B cell (primary cell): ENCODE measurements around the gene PTPN14. TPM values are rescaled to one million over a fixed set of nuclear protein-coding genes. Genes with fewer than 3 reads are reported as not detected.

Source experiments
- ATAC-seq: fragments of 200-7000 bp; cut with Tn5 transposase; one replicate; pipeline ENCODE4 v1.10.0; 2021; ENCODE audit warnings: low read depth, mild to moderate bottlenecking, moderate number of reproducible peaks, moderate library complexity
- CTCF ChIA-PET: fragments of 350-600 bp; sonication (Branson Sonifier 250); formaldehyde crosslinking; loops from one replicate; lab custom pipeline; 2021; ENCODE audit warnings: antibody characterized with exemption, inconsistent platforms; lab: Charles Lee
- POLR2A ChIA-PET: fragments of 350-600 bp; sonication (Branson Sonifier 250); formaldehyde crosslinking; loops from one replicate; lab custom pipeline; 2021; ENCODE audit warnings: antibody characterized with exemption; lab: Charles Lee
- DNase-seq: peaks from one replicate; pipeline ENCODE4 v3.0.0; 2013
- H2AFZ ChIP-seq: 2 replicates; pipeline ENCODE4 v1.6.1; 2012; ENCODE audit warnings: mild to moderate bottlenecking, low read depth, low read length; ENCODE audit not compliant: insufficient read depth, poor library complexity, severe bottlenecking
- H3K27ac ChIP-seq, 2 donors: 1 replicate in 1 of 2; 2 replicates in 1 of 2; pipeline ENCODE4 v1.5.1; 2012 to 2013; ENCODE audit warnings: low read length in 2 of 2, mild to moderate bottlenecking in 2 of 2, moderate library complexity in 1 of 2
- H3K27me3 ChIP-seq, 4 experiments: fragments of 200-600 bp in 1 of 4; sonication (generic) in 1 of 4; replicated peaks in 1 of 4; 1 replicate in 2 of 4; 2 replicates in 2 of 4; pipeline versions ENCODE4 v1.6.1 to v1.7.0; 2013 to 2016; ENCODE audit warnings: low read length in 3 of 4, mild to moderate bottlenecking in 2 of 4, mixed read lengths in 1 of 4, moderate library complexity in 1 of 4; ENCODE audit not compliant: insufficient read depth in 4 of 4, control insufficient read depth in 3 of 4; ENCODE audit errors: control extremely low read depth in 1 of 4
- H3K36me3 ChIP-seq, 2 experiments: replicated peaks in 1 of 2; 1 replicate in 1 of 2; 2 replicates in 1 of 2; pipeline versions ENCODE4 v1.6.1 to v1.7.1; 2013; ENCODE audit warnings: low read length in 1 of 2; ENCODE audit not compliant: insufficient read depth in 2 of 2, control insufficient read depth in 1 of 2; ENCODE audit errors: control extremely low read depth in 1 of 2, extremely low read depth in 1 of 2
- H3K4me1 ChIP-seq, 2 donors: fragments of 200-600 bp in 1 of 2; sonication (generic) in 1 of 2; 1 replicate in 1 of 2; 2 replicates in 1 of 2; pipeline versions ENCODE4 v1.5.1 to v1.6.1; 2013 to 2017; ENCODE audit warnings: low read length in 2 of 2; ENCODE audit not compliant: control insufficient read depth in 2 of 2, insufficient read depth in 2 of 2
- H3K4me2 ChIP-seq: replicated peaks from 2 replicates; pipeline ENCODE3; 2012; ENCODE audit warnings: mild to moderate bottlenecking, low read depth, low read length; ENCODE audit not compliant: poor library complexity, severe bottlenecking
- H3K4me3 ChIP-seq, 5 experiments: fragments of 200-600 bp in 1 of 5; sonication (generic) in 1 of 5; 1 replicate in 3 of 5; 2 replicates in 2 of 5; pipeline versions ENCODE4 v1.5.1 to v1.7.0; 2011 to 2016; ENCODE audit warnings: low read length in 4 of 5, mild to moderate bottlenecking in 4 of 5, low read depth in 2 of 5, control low read depth in 1 of 5, moderate library complexity in 1 of 5; ENCODE audit not compliant: insufficient read depth in 1 of 5; ENCODE audit errors: control extremely low read depth in 1 of 5, extremely low read depth in 1 of 5
- H3K79me2 ChIP-seq: fragments of 200-600 bp; sonication (generic); one replicate; pipeline ENCODE4 v1.6.0; 2016; ENCODE audit warnings: low read length; ENCODE audit not compliant: control insufficient read depth, insufficient read depth
- H3K9ac ChIP-seq: fragments of 200-600 bp; sonication (generic); 2 replicates; pipeline ENCODE4 v1.6.1; 2017; ENCODE audit warnings: mild to moderate bottlenecking, low read length, moderate library complexity
- H3K9me3 ChIP-seq, 3 donors: one replicate each; pipeline versions ENCODE4 v1.6.1 to v1.7.1; 2013; ENCODE audit warnings: low read length in 2 of 3; ENCODE audit not compliant: control insufficient read depth in 2 of 3, insufficient read depth in 1 of 3; ENCODE audit errors: control extremely low read depth in 1 of 3
- H4K20me1 ChIP-seq: 2 replicates; pipeline ENCODE4 v1.6.0; 2012; ENCODE audit warnings: mild to moderate bottlenecking, low read length; ENCODE audit not compliant: insufficient read depth, control insufficient read depth, poor library complexity, severe bottlenecking
- H3K27ac Mint-ChIP-seq: one replicate; pipeline ENCODE4 v1.8.0; 2021; ENCODE audit warnings: mixed read lengths
- H3K27me3 Mint-ChIP-seq: one replicate; pipeline ENCODE4 v1.8.0; 2021; ENCODE audit warnings: mixed read lengths
- H3K4me1 Mint-ChIP-seq: one replicate; pipeline ENCODE4 v1.8.0; 2021; ENCODE audit warnings: mixed read lengths
- H3K4me3 Mint-ChIP-seq: one replicate; pipeline ENCODE4 v1.8.0; 2021; ENCODE audit warnings: mixed read lengths
- H3K9me3 Mint-ChIP-seq: one replicate; pipeline ENCODE4 v1.8.0; 2022; ENCODE audit warnings: mixed read lengths; ENCODE audit not compliant: insufficient read depth
- EZH2 ChIP-seq: IDR thresholded peaks from 2 replicates; pipeline ENCODE4 v1.6.1; 2012; ENCODE audit warnings: borderline replicate concordance, low read depth, mild to moderate bottlenecking, moderate library complexity, low read length; ENCODE audit not compliant: insufficient read depth, poor library complexity, severe bottlenecking
- WGBS: methylation state at CpG from one replicate; pipeline ENCODE4 v1.1.5; 2013; ENCODE audit warnings: missing lambda C conversion rate; ENCODE audit not compliant: insufficient coverage; 5-methylcytosine and 5-hydroxymethylcytosine counted together
- intact Hi-C: fragments of 100-400 bp; cut with micrococcal nuclease; formaldehyde crosslinking; loops from one replicate; pipeline ENCODE4 v1.10.0; 2022
- polyA plus RNA-seq: library from polyadenylated mRNA; depleted of rRNA; stranded (reverse); fragments of >200 nt; gene quantifications from 2 replicates; pipeline ENCODE4 v1.2.3, GENCODE V29; 2012
- total RNA-seq, 2 donors: library from RNA; stranded (reverse); fragments of 120-200 nt in 1 of 2; gene quantifications; 1 replicate in 1 of 2; 2 replicates in 1 of 2; pipeline versions ENCODE4 v1.2.3 to v1.2.4, GENCODE V29; 2013 to 2022
- TF ChIP-seq, protein P1 (sequence below): fragments of 200-600 bp; IDR thresholded peaks from one replicate; pipeline ENCODE4 v1.8.0; 2022; ENCODE audit warnings: antibody characterized with exemption, mild to moderate bottlenecking

PTPN14 gene
- total and polyA plus RNA-seq, 2 donors (not counting 1 experiment from before 2014, with no cell fraction given): under 0.01 TPM; not detected in 1

DNA sequence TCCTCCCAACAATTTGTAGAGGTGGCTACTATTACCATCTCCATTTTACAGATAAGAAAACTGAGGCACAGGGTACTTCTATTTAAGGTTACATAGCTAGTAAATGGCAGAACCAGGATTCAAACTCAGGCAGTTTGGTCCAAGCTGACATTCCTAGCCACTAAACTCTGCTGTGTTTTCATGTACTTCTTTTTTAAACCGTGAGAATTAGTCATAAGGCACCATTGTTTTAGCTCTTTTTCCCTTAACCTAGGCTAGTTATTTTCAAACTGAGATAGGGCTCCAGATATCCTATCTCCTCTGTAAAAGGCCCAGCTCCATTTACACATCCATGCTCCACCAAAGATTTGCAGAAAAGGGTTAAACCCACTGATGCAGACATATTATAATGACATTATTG, 92.9 kb downstream of the PTPN14 start:
- ATAC-seq (no peak), DNase-seq (no peak)
- Mint-ChIP-seq H3K27me3 (peaks cover 4% of the 10 kb centered on the region), H3K9me3 (no peaks in the 10 kb centered on the region), H3K27ac (no peak overlapping the region), H3K4me3 (no peak overlapping the region), H3K4me1 (no peaks in the 10 kb centered on the region)
- ChIA-PET CTCF (no interaction called here), POLR2A (no interaction called here)
- H2AFZ ChIP-seq: no peak overlapping the region
- H3K4me1 ChIP-seq: no peaks in the 10 kb centered on the region
- H3K27me3 ChIP-seq: no peaks in the 10 kb centered on the region
- intact Hi-C loops: no loop called here
- no peaks in the 10 kb centered on the region for H3K9me3 ChIP-seq
- H3K4me2 ChIP-seq: no peak overlapping the region
- H3K36me3 ChIP-seq: no peaks in the 10 kb centered on the region
- H3K4me3 ChIP-seq: no peak overlapping the region
- TF ChIP-seq EZH2: no peak
- TF ChIP-seq, protein P1, sequence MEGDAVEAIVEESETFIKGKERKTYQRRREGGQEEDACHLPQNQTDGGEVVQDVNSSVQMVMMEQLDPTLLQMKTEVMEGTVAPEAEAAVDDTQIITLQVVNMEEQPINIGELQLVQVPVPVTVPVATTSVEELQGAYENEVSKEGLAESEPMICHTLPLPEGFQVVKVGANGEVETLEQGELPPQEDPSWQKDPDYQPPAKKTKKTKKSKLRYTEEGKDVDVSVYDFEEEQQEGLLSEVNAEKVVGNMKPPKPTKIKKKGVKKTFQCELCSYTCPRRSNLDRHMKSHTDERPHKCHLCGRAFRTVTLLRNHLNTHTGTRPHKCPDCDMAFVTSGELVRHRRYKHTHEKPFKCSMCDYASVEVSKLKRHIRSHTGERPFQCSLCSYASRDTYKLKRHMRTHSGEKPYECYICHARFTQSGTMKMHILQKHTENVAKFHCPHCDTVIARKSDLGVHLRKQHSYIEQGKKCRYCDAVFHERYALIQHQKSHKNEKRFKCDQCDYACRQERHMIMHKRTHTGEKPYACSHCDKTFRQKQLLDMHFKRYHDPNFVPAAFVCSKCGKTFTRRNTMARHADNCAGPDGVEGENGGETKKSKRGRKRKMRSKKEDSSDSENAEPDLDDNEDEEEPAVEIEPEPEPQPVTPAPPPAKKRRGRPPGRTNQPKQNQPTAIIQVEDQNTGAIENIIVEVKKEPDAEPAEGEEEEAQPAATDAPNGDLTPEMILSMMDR: no peak
- H3K27ac ChIP-seq: no peak overlapping the region
- no peaks in the 10 kb centered on the region for H4K20me1 ChIP-seq
- WGBS: 75% methylated on average over 1 of the region's 1 CpG
- H3K9ac ChIP-seq: no peak overlapping the region
- H3K79me2 ChIP-seq: no peaks in the 10 kb centered on the region

DNA sequence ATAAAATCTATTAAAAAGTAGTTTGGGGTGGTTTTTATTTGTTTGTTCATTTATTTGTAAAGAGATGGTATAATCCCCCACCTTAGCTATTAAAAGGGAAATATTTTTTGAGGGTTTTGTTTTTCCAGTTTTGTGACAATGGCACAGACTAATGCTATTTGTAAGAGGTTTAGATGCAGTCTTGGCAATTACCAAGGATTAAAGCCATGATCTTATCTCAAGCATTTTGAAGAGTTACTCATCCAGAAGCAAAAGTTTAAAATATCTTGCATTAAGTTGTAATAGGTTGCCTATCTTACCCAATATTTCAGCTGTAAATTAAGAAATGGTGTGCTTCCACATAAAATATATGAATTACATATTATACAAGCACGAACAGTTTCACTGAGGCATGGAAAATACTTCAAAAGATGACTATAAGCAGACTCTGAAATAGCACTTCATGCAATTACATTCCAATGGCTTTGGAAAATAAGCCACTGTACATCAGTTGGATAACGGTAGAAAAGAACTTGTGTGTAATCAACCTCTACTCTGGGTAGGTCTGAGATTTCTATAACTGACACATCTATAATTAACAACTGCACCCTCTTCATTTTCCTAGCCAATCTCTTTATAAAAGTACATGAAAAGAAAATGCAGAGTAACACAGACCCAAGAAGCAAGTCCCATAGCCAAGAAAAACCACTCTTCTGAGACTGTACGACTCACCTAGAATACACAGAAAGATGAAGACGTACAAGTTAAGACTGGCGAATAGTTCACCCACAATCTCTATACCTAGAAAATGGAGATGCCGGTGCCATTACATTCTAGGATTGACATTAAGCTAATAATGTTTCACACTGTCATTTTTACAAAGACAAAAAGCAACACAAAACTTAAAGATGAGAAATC, 95.2 kb downstream of the PTPN14 start:
- Histone ChIP-seq H3K4me1 (no peaks in the 10 kb centered on the region), H3K36me3 (no peaks in the 10 kb centered on the region), H3K4me2 (no peak overlapping the region), H3K4me3 (no peak overlapping the region), H3K9ac (no peak overlapping the region), H3K79me2 (no peaks in the 10 kb centered on the region), H3K27me3 (no peaks in the 10 kb centered on the region), H4K20me1 (no peaks in the 10 kb centered on the region), H2AFZ (no peak overlapping the region), H3K9me3 (no peaks in the 10 kb centered on the region), H3K27ac (no peak overlapping the region)
- intact Hi-C loops: no loop called here
- POLR2A ChIA-PET: no interaction called here
- DNase-seq (no peak), ATAC-seq (no peak)
- Mint-ChIP-seq H3K27ac (no peak overlapping the region), H3K4me1 (no peaks in the 10 kb centered on the region), H3K9me3 (no peaks in the 10 kb centered on the region), H3K4me3 (no peak overlapping the region), H3K27me3 (peaks cover 4% of the 10 kb centered on the region)
- CTCF ChIA-PET: no interaction called here
- WGBS: 87% methylated on average over 4 of the region's 6 CpGs
- TF ChIP-seq EZH2: no peak
- TF ChIP-seq, protein P1: no peak
